OCI-M1 (cell line): ENCODE measurements around the gene TSEN54.
"Not testable (repeated sequence)": the region's sequence is repeated elsewhere in the genome, so short reads cannot be mapped to it uniquely, and the experiment has no call there.

ENCODE experiments used
- DNase-seq: peaks from one replicate; lab custom pipeline; 2025; lab: John Stamatoyannopoulos, UW

Gene TSEN54

GRCh38 chr17:75516255-75516618 lies at the start of gene TSEN54:
Gene TSEN54, plus strand, starts transcription at chr17:75516528. Its CDS starts 33 bp downstream, at chr17:75516561.
- peak; percentile 93 for DNase-seq

GRCh38 chr17:75468291-75468754 lies 48.0 kb upstream of the TSEN54 start:
- no peak for DNase-seq

GRCh38 chr17:75468779-75469373 lies 47.5 kb upstream of the TSEN54 start:
- no peak for DNase-seq

- no peak for DNase-seq
These were observed 45.1 kb upstream of the TSEN54 start for GRCh38 chr17:75471207-75471606.

- DNase-seq, result no peak
These were observed 44.2 kb upstream of the TSEN54 start for GRCh38 chr17:75472119-75472518.

- DNase-seq, result no peak
These were observed 43.1 kb upstream of the TSEN54 start for GRCh38 chr17:75473246-75473645.

GRCh38 chr17:75474736-75475135 lies 41.6 kb upstream of the TSEN54 start:
- DNase-seq, result no peak

- no peak for DNase-seq
These were observed 41.0 kb upstream of the TSEN54 start for GRCh38 chr17:75475144-75475835.

GRCh38 chr17:75475851-75476250 lies 40.5 kb upstream of the TSEN54 start:
- no peak for DNase-seq

GRCh38 chr17:75476271-75476671 lies 40.1 kb upstream of the TSEN54 start:
- DNase-seq, result no peak

- no peak for DNase-seq
These were observed 39.4 kb upstream of the TSEN54 start for GRCh38 chr17:75476752-75477489.

- DNase-seq, result not testable (repeated sequence)
These were observed 38.9 kb upstream of the TSEN54 start for GRCh38 chr17:75477490-75477862.

GRCh38 chr17:75478508-75478907 lies 37.8 kb upstream of the TSEN54 start:
- DNase-seq, result no peak

GRCh38 chr17:75480281-75480680 lies 36.0 kb upstream of the TSEN54 start:
- no peak for DNase-seq

GRCh38 chr17:75481194-75482068 lies 34.9 kb upstream of the TSEN54 start:
- DNase-seq, result no peak

- no peak for DNase-seq
These were observed 34.0 kb upstream of the TSEN54 start for GRCh38 chr17:75482098-75482942.

GRCh38 chr17:75485688-75486087 lies 30.6 kb upstream of the TSEN54 start:
- no peak for DNase-seq

GRCh38 chr17:75486151-75486550 lies 30.2 kb upstream of the TSEN54 start:
- no peak for DNase-seq

GRCh38 chr17:75486951-75487350 lies 29.4 kb upstream of the TSEN54 start:
- no peak for DNase-seq

GRCh38 chr17:75487351-75488070 lies 28.8 kb upstream of the TSEN54 start:
- DNase-seq, result peak; percentile 89
